ENCODE data around the gene CATSPER1. TPM values are rescaled to one million over a fixed set of nuclear protein-coding genes. Genes with fewer than 3 reads are reported as not detected.
"Not testable (repeated sequence)": the region's sequence is repeated elsewhere in the genome, so short reads cannot be mapped to it uniquely, and the experiment has no call there.

CATSPER1 gene
- total and polyA plus RNA-seq, 12 donors = 0.17 to 1.1 TPM; not detected in 10

DNA sequence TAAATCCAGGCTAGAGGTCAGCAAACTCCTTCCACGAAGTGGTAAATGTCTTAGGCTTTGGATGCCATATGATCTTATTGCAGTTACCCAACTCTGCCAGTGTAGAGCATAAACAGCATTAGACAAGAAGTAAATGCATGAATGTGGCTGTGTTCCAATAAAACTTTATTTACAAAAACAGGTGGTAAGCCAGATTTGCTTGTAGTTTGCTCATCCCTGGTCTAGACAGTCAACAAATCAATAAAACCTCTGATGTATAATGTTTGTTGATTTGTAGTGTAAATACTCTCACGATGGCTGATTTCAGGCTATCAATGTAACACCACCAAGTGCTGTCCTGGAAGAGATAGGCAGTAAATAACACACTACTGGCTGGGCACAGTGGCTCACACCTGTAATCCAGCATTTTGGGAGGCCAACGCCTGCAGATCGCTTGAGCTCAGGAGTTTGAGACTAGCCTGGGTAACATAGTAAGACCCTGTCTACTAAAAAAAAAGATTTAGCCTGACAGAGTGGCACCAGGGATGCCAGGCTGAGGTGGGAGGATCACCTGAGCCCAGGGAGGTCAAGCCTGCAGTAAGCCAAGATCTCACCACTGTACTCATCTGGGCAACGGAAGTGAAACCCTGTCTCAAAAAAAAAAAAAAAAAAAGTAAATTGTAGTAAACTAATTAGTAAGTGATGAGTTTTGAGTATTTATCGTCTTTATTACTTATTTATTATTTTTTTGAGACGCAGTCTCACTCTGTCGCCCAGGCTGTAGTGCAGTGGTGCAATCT is 6.9 kb upstream of the CATSPER1 start:
- DNase-seq (no peak), ATAC-seq (no peak)
- Histone ChIP-seq H3K4me1 (peaks cover 0 to 5% (median 0%) of the 10 kb centered on the region in 9 donors), H3K27ac (no peak overlapping the region), H3K27me3 (peaks cover 0 to 4% (median 0%) of the 10 kb centered on the region in 7 donors), H3K9me3 (no peaks in the 10 kb centered on the region), H3K36me3 (no peaks in the 10 kb centered on the region), H3K4me3 (no peak overlapping the region)
- intact Hi-C loops (cut with DNase I) = no loop called here
- TF ChIP-seq, protein P1, sequence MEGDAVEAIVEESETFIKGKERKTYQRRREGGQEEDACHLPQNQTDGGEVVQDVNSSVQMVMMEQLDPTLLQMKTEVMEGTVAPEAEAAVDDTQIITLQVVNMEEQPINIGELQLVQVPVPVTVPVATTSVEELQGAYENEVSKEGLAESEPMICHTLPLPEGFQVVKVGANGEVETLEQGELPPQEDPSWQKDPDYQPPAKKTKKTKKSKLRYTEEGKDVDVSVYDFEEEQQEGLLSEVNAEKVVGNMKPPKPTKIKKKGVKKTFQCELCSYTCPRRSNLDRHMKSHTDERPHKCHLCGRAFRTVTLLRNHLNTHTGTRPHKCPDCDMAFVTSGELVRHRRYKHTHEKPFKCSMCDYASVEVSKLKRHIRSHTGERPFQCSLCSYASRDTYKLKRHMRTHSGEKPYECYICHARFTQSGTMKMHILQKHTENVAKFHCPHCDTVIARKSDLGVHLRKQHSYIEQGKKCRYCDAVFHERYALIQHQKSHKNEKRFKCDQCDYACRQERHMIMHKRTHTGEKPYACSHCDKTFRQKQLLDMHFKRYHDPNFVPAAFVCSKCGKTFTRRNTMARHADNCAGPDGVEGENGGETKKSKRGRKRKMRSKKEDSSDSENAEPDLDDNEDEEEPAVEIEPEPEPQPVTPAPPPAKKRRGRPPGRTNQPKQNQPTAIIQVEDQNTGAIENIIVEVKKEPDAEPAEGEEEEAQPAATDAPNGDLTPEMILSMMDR (IDR thresholded peaks at IDR 0.05) = no peak
- 88 to 89% methylated on average over 8 of the region's 8 CpGs for WGBS, 2 donors

DNA sequence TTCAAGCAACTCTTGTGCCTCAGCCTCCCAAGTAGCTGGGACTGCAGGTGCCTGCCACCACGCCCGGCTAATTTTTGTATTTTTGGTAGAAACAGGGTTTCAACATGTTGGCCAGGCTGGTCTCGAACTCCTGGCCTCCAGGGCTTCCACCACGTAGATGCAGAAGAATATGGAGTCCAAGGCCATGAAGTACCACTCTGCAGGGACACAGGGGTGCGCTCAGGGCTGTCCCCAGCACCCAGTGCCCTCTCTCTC is 3.2 kb downstream of the CATSPER1 start:
- H3K36me3 ChIP-seq; DNase-seq; ATAC-seq; intact Hi-C loops (cut with DNase I); H3K9me3 ChIP-seq; H3K27ac ChIP-seq; H3K4me3 ChIP-seq: not testable (repeated sequence)
- WGBS, 2 donors = 72 to 83% methylated on average over 5 of the region's 5 CpGs
- Histone ChIP-seq H3K27me3 (peaks cover 0 to 12% (median 7%) of the 10 kb centered on the region in 7 donors), H3K4me1 (peaks cover 0 to 26% (median 8%) of the 10 kb centered on the region in 9 donors)

DNA sequence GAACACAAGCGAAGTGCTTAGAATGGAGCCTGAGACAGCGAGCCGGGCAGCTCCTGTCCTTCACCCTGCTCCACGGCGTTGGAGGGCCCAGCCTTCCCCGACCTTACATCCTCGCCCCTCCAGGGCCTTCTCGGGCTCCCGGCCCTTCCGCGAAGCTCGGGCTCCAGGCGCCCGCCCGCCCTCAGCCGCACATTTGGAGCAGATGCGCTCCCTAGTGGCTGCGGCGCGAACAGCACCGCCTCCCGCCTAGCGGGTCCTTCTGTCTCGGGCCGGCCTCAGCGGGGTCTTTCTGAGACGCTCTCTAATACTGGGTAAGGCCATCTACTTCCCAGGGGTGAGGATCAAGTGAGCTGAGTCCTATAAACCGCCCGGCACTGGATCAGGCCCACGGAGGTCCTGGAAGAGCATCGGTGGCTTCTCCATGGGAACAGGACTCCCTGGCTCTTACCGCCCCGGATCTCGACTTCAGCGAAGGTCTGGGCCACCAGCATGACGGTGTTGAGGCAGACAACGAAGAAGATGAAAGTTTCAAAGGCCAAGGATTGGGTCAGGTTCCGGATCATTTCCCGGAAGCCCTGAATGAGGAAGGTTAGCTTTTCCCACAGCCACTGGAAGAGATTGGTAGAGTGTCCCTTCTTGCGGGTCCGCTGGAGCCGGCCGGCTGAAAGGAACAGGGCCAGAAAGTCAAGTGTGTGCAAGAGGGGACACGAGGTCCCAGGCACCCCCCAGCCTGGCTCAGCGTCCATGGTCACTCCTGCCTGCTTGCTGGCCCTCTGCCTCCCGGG is 3.7 kb downstream of the CATSPER1 start:
- peak; percentile 62 to 87 (median 85) for ATAC-seq

DNA sequence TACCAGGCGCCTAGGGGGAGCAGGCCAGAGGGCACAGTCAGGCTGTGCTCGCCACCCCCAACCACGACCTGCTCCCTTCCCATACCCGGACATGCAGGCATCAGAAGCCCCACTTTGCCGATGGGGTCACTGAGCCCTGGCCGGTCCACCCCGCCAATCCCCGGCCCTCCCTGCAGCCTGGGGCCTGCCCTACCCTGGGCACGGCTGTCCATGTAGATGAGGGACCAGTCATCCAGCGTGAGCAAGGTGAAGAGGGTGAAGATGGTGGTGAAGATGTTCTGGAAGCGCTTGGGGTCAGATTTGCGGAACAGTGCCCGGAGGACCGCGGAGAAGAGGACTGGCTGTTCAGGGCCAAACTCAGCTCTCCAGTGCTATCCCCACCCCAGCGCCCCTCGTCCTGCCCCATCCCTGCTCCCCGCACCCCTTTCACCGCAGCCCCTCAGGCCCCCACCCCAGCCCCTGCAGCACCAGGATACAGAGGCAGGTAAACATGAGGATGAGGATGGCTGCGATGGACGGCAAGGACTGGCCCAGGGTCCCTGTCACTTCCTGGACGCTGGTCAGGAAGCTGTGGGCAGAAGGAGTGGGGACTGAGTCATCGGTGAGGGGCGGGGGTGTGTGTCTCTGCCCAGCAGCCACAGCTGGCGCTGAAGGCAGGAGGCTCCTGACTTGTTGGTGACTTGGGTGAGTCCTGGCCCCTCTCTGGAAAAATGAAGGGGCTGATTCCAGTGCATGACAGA is 5.5 kb downstream of the CATSPER1 start:
- Histone ChIP-seq H3K9me3 (no peaks in the 10 kb centered on the region), H3K4me3 (peak overlapping the region in 1 of 10 donors; percentile 18), H3K27me3 (peaks cover 0 to 9% (median 7%) of the 10 kb centered on the region in 7 donors), H3K4me1 (peaks cover 1 to 26% (median 11%) of the 10 kb centered on the region in 9 donors), H3K27ac (peak overlapping the region in 1 of 10 donors; percentile 66), H3K36me3 (no peaks in the 10 kb centered on the region)
- ATAC-seq = peak in 1 of 8 donors; percentile 40
- TF ChIP-seq, protein P1 (IDR thresholded peaks at IDR 0.05) = no peak
- 86 to 88% methylated on average over 22 to 25 of the region's 25 CpGs for whole genome bisulfite sequencing, 2 donors
- intact Hi-C loops (cut with DNase I) = no loop called here
- DNase-seq = no peak

More for the DNA sequence above, 3.7 kb downstream of the CATSPER1 start:
- H3K27me3 ChIP-seq = peaks cover 0 to 9% (median 7%) of the 10 kb centered on the region in 7 donors
- WGBS, 2 donors = 20% methylated on average over 45 to 46 of the region's 46 CpGs
- intact Hi-C loops (cut with DNase I) = no loop called here
- H3K36me3 ChIP-seq = no peaks in the 10 kb centered on the region
- H3K27ac ChIP-seq = no peak overlapping the region
- H3K9me3 ChIP-seq = no peaks in the 10 kb centered on the region
- TF ChIP-seq, protein P1 (IDR thresholded peaks at IDR 0.05) = peak; percentile 89 to 98 (median 95)
- peak; percentile 65 to 81 for DNase-seq
- H3K4me1 ChIP-seq = peaks cover 0 to 26% (median 8%) of the 10 kb centered on the region in 9 donors
- H3K4me3 ChIP-seq = peak overlapping the region in 7 of 10 donors; percentile 4 to 29 (median 17)

Data from heart right ventricle (tissue), 16 donors.